IPS-15b (cell line): ENCODE measurements around the gene TSPAN3.
A peak's percentile ranks its signal among the peaks of the same experiment; 100 is the strongest.

Experiments
- H3K27me3 ChIP-seq: one replicate; pipeline ENCODE4 v1.6.1; 2013; ENCODE audit warnings: low read length; ENCODE audit not compliant: control insufficient read depth, insufficient read depth
- H3K36me3 ChIP-seq: one replicate; pipeline ENCODE4 v1.6.1; 2013; ENCODE audit warnings: low read length; ENCODE audit not compliant: control insufficient read depth, insufficient read depth
- H3K4me1 ChIP-seq: one replicate; pipeline ENCODE4 v1.6.1; 2013; ENCODE audit warnings: mild to moderate bottlenecking, low read length; ENCODE audit not compliant: control insufficient read depth, insufficient read depth
- H3K4me3 ChIP-seq: one replicate; pipeline ENCODE4 v1.5.1; 2013; ENCODE audit warnings: low read depth, low read length
- H3K9ac ChIP-seq: one replicate; pipeline ENCODE4 v1.6.1; 2013; ENCODE audit warnings: low read depth, mild to moderate bottlenecking, low read length
- H3K9me3 ChIP-seq: one replicate; pipeline ENCODE4 v1.6.1; 2013; ENCODE audit warnings: mild to moderate bottlenecking, low read length; ENCODE audit not compliant: control insufficient read depth, insufficient read depth

TSPAN3 gene

GRCh38 chr15:77070495-77071304 is at the start of gene TSPAN3:
TSS of gene TSPAN3 (minus strand) at chr15:77071109. CDS start at chr15:77070954, 155 bp downstream.
- H3K4me1 ChIP-seq, result peaks cover 8% of the 10 kb centered on the region
- peak within 1 kb of the TSS; percentile 83 for H3K9ac ChIP-seq
- no peaks in the 10 kb centered on the region for H3K36me3 ChIP-seq
- no peaks in the 10 kb centered on the region for H3K9me3 ChIP-seq
- peaks cover 6% of the 10 kb centered on the region for H3K27me3 ChIP-seq
- peak within 1 kb of the TSS; percentile 70 for H3K4me3 ChIP-seq

GRCh38 chr15:77120576-77120975 is 49.7 kb upstream of the TSPAN3 start:
- Histone ChIP-seq H3K9ac (no peak overlapping the region), H3K4me3 (no peak overlapping the region), H3K9me3 (no peaks in the 10 kb centered on the region), H3K27me3 (no peaks in the 10 kb centered on the region), H3K4me1 (no peaks in the 10 kb centered on the region), H3K36me3 (no peaks in the 10 kb centered on the region)

GRCh38 chr15:77119446-77119845 is 48.5 kb upstream of the TSPAN3 start:
- Histone ChIP-seq H3K36me3 (no peaks in the 10 kb centered on the region), H3K4me1 (no peaks in the 10 kb centered on the region), H3K9me3 (no peaks in the 10 kb centered on the region), H3K9ac (no peak overlapping the region), H3K4me3 (no peak overlapping the region), H3K27me3 (no peaks in the 10 kb centered on the region)

GRCh38 chr15:77118882-77119321 is 48.0 kb upstream of the TSPAN3 start:
- no peaks in the 10 kb centered on the region for H3K36me3 ChIP-seq
- no peaks in the 10 kb centered on the region for H3K4me1 ChIP-seq
- H3K9me3 ChIP-seq, result no peaks in the 10 kb centered on the region
- no peak overlapping the region for H3K9ac ChIP-seq
- H3K4me3 ChIP-seq, result no peak overlapping the region
- no peaks in the 10 kb centered on the region for H3K27me3 ChIP-seq

- Histone ChIP-seq H3K4me1 (no peaks in the 10 kb centered on the region), H3K9ac (no peak overlapping the region), H3K27me3 (no peaks in the 10 kb centered on the region), H3K9me3 (no peaks in the 10 kb centered on the region), H3K4me3 (no peak overlapping the region), H3K36me3 (no peaks in the 10 kb centered on the region)
Observed at GRCh38 chr15:77115179-77115578, 44.3 kb upstream of the TSPAN3 start.

GRCh38 chr15:77112838-77113504 is 42.1 kb upstream of the TSPAN3 start:
- Histone ChIP-seq H3K4me3 (no peak overlapping the region), H3K36me3 (no peaks in the 10 kb centered on the region), H3K4me1 (no peaks in the 10 kb centered on the region), H3K9me3 (no peaks in the 10 kb centered on the region), H3K27me3 (no peaks in the 10 kb centered on the region), H3K9ac (no peak overlapping the region)

GRCh38 chr15:77111789-77112188 is 40.9 kb upstream of the TSPAN3 start:
- Histone ChIP-seq H3K36me3 (no peaks in the 10 kb centered on the region), H3K27me3 (no peaks in the 10 kb centered on the region), H3K9ac (no peak overlapping the region), H3K9me3 (no peaks in the 10 kb centered on the region), H3K4me3 (no peak overlapping the region), H3K4me1 (peaks cover 3% of the 10 kb centered on the region)

- H3K9ac ChIP-seq, result peak overlapping the region; percentile 12
- H3K27me3 ChIP-seq, result no peaks in the 10 kb centered on the region
- no peak overlapping the region for H3K4me3 ChIP-seq
- H3K9me3 ChIP-seq, result no peaks in the 10 kb centered on the region
- H3K36me3 ChIP-seq, result no peaks in the 10 kb centered on the region
- H3K4me1 ChIP-seq, result peaks cover 3% of the 10 kb centered on the region
Observed at GRCh38 chr15:77107531-77108355, 36.8 kb upstream of the TSPAN3 start.

GRCh38 chr15:77107068-77107467 is 36.2 kb upstream of the TSPAN3 start:
- Histone ChIP-seq H3K36me3 (no peaks in the 10 kb centered on the region), H3K4me3 (no peak overlapping the region), H3K4me1 (peaks cover 3% of the 10 kb centered on the region), H3K9ac (peak overlapping the region; percentile 12), H3K9me3 (no peaks in the 10 kb centered on the region), H3K27me3 (no peaks in the 10 kb centered on the region)

GRCh38 chr15:77104155-77104554 is 33.2 kb upstream of the TSPAN3 start:
- Histone ChIP-seq H3K36me3 (no peaks in the 10 kb centered on the region), H3K4me1 (peaks cover 3% of the 10 kb centered on the region), H3K4me3 (no peak overlapping the region), H3K9ac (no peak overlapping the region), H3K9me3 (no peaks in the 10 kb centered on the region), H3K27me3 (no peaks in the 10 kb centered on the region)

GRCh38 chr15:77099741-77100463 is 29.0 kb upstream of the TSPAN3 start:
- Histone ChIP-seq H3K27me3 (no peaks in the 10 kb centered on the region), H3K9ac (no peak overlapping the region), H3K4me1 (no peaks in the 10 kb centered on the region), H3K36me3 (no peaks in the 10 kb centered on the region), H3K9me3 (no peaks in the 10 kb centered on the region), H3K4me3 (no peak overlapping the region)
